Naive B cell (primary cell): ENCODE measurements around the gene ANGPTL4. TPM values are rescaled to one million over a fixed set of nuclear protein-coding genes. Genes with fewer than 3 reads are reported as not detected.

Source experiments
- ATAC-seq, 2 donors: fragments of 150-1000 bp; cut with Tn5 transposase; 2 replicates each; pipeline ENCODE4 v1.10.0; 2021; ENCODE audit warnings: low read depth in 2 of 2, mild to moderate bottlenecking in 2 of 2, moderate library complexity in 2 of 2
- DNase-seq: peaks from one replicate; pipeline ENCODE4 v3.0.0; 2022
- H3K27ac Mint-ChIP-seq, 6 donors: one replicate each; pipeline ENCODE4 v1.8.0; 2020 to 2022; ENCODE audit warnings: mild to moderate bottlenecking in 6 of 6, mixed read lengths in 6 of 6, moderate library complexity in 5 of 6, inconsistent platforms in 2 of 6
- H3K27me3 Mint-ChIP-seq, 3 donors: one replicate each; pipeline ENCODE4 v1.8.0; 2021 to 2022; ENCODE audit warnings: mixed read lengths in 3 of 3, mild to moderate bottlenecking in 1 of 3
- H3K36me3 Mint-ChIP-seq, 2 donors: one replicate each; pipeline ENCODE4 v1.8.0; 2020 to 2022; ENCODE audit warnings: mixed read lengths in 2 of 2, inconsistent platforms in 1 of 2, mild to moderate bottlenecking in 1 of 2
- H3K4me1 Mint-ChIP-seq, 3 donors: one replicate each; pipeline ENCODE4 v1.8.0; 2020 to 2022; ENCODE audit warnings: mixed read lengths in 3 of 3, inconsistent platforms in 1 of 3, mild to moderate bottlenecking in 1 of 3, moderate library complexity in 1 of 3
- H3K4me3 Mint-ChIP-seq, 8 donors: one replicate each; pipeline ENCODE4 v1.8.0; 2020 to 2022; ENCODE audit warnings: mild to moderate bottlenecking in 8 of 8, mixed read lengths in 8 of 8, moderate library complexity in 8 of 8, inconsistent platforms in 2 of 8
- H3K9me3 Mint-ChIP-seq, 7 donors: one replicate each; pipeline ENCODE4 v1.8.0; 2020 to 2022; ENCODE audit warnings: mixed read lengths in 7 of 7, mild to moderate bottlenecking in 5 of 7, inconsistent platforms in 2 of 7, moderate library complexity in 1 of 7
- polyA plus RNA-seq, 6 donors: library from polyadenylated mRNA; unstranded; fragments of 300-500 nt; fragmentation: Illumina TruSeq; gene quantifications; one replicate each; pipeline ENCODE4 v1.2.3, GENCODE V29; 2021; ENCODE audit warnings: low read depth in 6 of 6

Gene ANGPTL4
- polyA plus RNA-seq, 6 donors from 2014 or later = not detected

- Mint-ChIP-seq H3K27ac (peak overlapping the region in 3 of 6 donors; percentile 7 to 76 (median 71)), H3K27me3 (no peaks in the 10 kb centered on the region), H3K4me1 (peaks cover 27 to 53% (median 47%) of the 10 kb centered on the region in 3 donors), H3K36me3 (no peaks in the 10 kb centered on the region), H3K4me3 (peak overlapping the region in 2 of 8 donors; percentile 9 to 88), H3K9me3 (no peaks in the 10 kb centered on the region)
- no peak for DNase-seq
- ATAC-seq = no peak
Measured at GRCh38 chr19:8392017-8392591, 28.1 kb downstream of the ANGPTL4 start.

- DNase-seq = no peak
- Mint-ChIP-seq H3K9me3 (no peaks in the 10 kb centered on the region), H3K27ac (peak overlapping the region in 1 of 6 donors; percentile 38), H3K27me3 (no peaks in the 10 kb centered on the region), H3K36me3 (no peaks in the 10 kb centered on the region), H3K4me3 (peak overlapping the region in 3 of 8 donors; percentile 20 to 78 (median 37)), H3K4me1 (peaks cover 30 to 58% (median 52%) of the 10 kb centered on the region in 3 donors)
- ATAC-seq = no peak
Measured at GRCh38 chr19:8393192-8393870, 29.4 kb downstream of the ANGPTL4 start.

- Mint-ChIP-seq H3K4me1 (peaks cover 30 to 58% (median 52%) of the 10 kb centered on the region in 3 donors), H3K27me3 (no peaks in the 10 kb centered on the region), H3K4me3 (peak overlapping the region in 1 of 8 donors; percentile 78), H3K27ac (peak overlapping the region in 1 of 6 donors; percentile 38), H3K9me3 (no peaks in the 10 kb centered on the region), H3K36me3 (no peaks in the 10 kb centered on the region)
- ATAC-seq (no peak), DNase-seq (no peak)
Measured at GRCh38 chr19:8393871-8394250, 29.9 kb downstream of the ANGPTL4 start.

- no peak for DNase-seq
- H3K4me3 Mint-ChIP-seq = peak overlapping the region in 2 of 8 donors; percentile 12 to 51
- no peaks in the 10 kb centered on the region for H3K27me3 Mint-ChIP-seq
- no peaks in the 10 kb centered on the region for H3K36me3 Mint-ChIP-seq
- H3K9me3 Mint-ChIP-seq = no peaks in the 10 kb centered on the region
- no peak overlapping the region for H3K27ac Mint-ChIP-seq
- peaks cover 32 to 59% (median 57%) of the 10 kb centered on the region in 3 donors for H3K4me1 Mint-ChIP-seq
- no peak for ATAC-seq
Measured at GRCh38 chr19:8395621-8396082, 31.7 kb downstream of the ANGPTL4 start.

- H3K9me3 Mint-ChIP-seq = no peaks in the 10 kb centered on the region
- peak overlapping the region in 2 of 6 donors; percentile 8 to 91 for H3K27ac Mint-ChIP-seq
- DNase-seq (no peak), ATAC-seq (no peak)
- peaks cover 28 to 55% (median 52%) of the 10 kb centered on the region in 3 donors for H3K4me1 Mint-ChIP-seq
- peak overlapping the region in 1 of 8 donors; percentile 24 for H3K4me3 Mint-ChIP-seq
- H3K27me3 Mint-ChIP-seq = no peaks in the 10 kb centered on the region
- H3K36me3 Mint-ChIP-seq = no peaks in the 10 kb centered on the region
Measured at GRCh38 chr19:8396185-8396562, 32.2 kb downstream of the ANGPTL4 start.

GRCh38 chr19:8396563-8397203, 32.7 kb downstream of the ANGPTL4 start:
- Mint-ChIP-seq H3K9me3 (no peaks in the 10 kb centered on the region), H3K36me3 (no peaks in the 10 kb centered on the region), H3K27ac (peak overlapping the region in 3 of 6 donors; percentile 19 to 91 (median 47)), H3K4me1 (peaks cover 26 to 53% (median 48%) of the 10 kb centered on the region in 3 donors), H3K4me3 (peak overlapping the region in 1 of 8 donors; percentile 30), H3K27me3 (no peaks in the 10 kb centered on the region)
- peak; percentile 63 to 83 for ATAC-seq
- DNase-seq = no peak

- peak overlapping the region in 3 of 6 donors; percentile 19 to 92 (median 34) for H3K27ac Mint-ChIP-seq
Measured at GRCh38 chr19:8397271-8397670, 33.3 kb downstream of the ANGPTL4 start.

GRCh38 chr19:8397746-8398310, 33.9 kb downstream of the ANGPTL4 start:
- H3K27ac Mint-ChIP-seq = no peak overlapping the region
- ATAC-seq (no peak), DNase-seq (no peak)
- H3K27me3 Mint-ChIP-seq = no peaks in the 10 kb centered on the region
- no peak overlapping the region for H3K4me3 Mint-ChIP-seq
- no peaks in the 10 kb centered on the region for H3K9me3 Mint-ChIP-seq
- H3K36me3 Mint-ChIP-seq = no peaks in the 10 kb centered on the region
- peaks cover 24 to 46% (median 44%) of the 10 kb centered on the region in 3 donors for H3K4me1 Mint-ChIP-seq

More at GRCh38 chr19:8397271-8397670, 33.3 kb downstream of the ANGPTL4 start:
- Mint-ChIP-seq H3K4me3 (no peak overlapping the region), H3K4me1 (peaks cover 24 to 47% (median 46%) of the 10 kb centered on the region in 3 donors), H3K27me3 (no peaks in the 10 kb centered on the region), H3K9me3 (no peaks in the 10 kb centered on the region), H3K36me3 (no peaks in the 10 kb centered on the region)
- DNase-seq (no peak), ATAC-seq (no peak)

- H3K27ac Mint-ChIP-seq = peak overlapping the region in 1 of 6 donors; percentile 67
- DNase-seq (no peak), ATAC-seq (no peak)
- no peaks in the 10 kb centered on the region for H3K27me3 Mint-ChIP-seq
- H3K4me3 Mint-ChIP-seq = peak overlapping the region in 1 of 8 donors; percentile 25
- H3K4me1 Mint-ChIP-seq = peaks cover 19 to 42% (median 39%) of the 10 kb centered on the region in 3 donors
- no peaks in the 10 kb centered on the region for H3K9me3 Mint-ChIP-seq
- no peaks in the 10 kb centered on the region for H3K36me3 Mint-ChIP-seq
Measured at GRCh38 chr19:8398311-8398771, 34.4 kb downstream of the ANGPTL4 start.

GRCh38 chr19:8399681-8400188, 35.8 kb downstream of the ANGPTL4 start:
- Mint-ChIP-seq H3K4me1 (peaks cover 16 to 33% (median 32%) of the 10 kb centered on the region in 3 donors), H3K4me3 (no peak overlapping the region), H3K36me3 (peaks cover 0 to 8% of the 10 kb centered on the region in 2 donors), H3K27me3 (no peaks in the 10 kb centered on the region), H3K27ac (no peak overlapping the region), H3K9me3 (no peaks in the 10 kb centered on the region)
- ATAC-seq = no peak
- DNase-seq = no peak

- H3K9me3 Mint-ChIP-seq = no peaks in the 10 kb centered on the region
- peaks cover 0 to 8% of the 10 kb centered on the region in 2 donors for H3K36me3 Mint-ChIP-seq
Measured at GRCh38 chr19:8401981-8402411, 38.0 kb downstream of the ANGPTL4 start.

GRCh38 chr19:8403098-8403819, 39.3 kb downstream of the ANGPTL4 start:
- Mint-ChIP-seq H3K4me1 (peaks cover 3 to 10% (median 9%) of the 10 kb centered on the region in 3 donors), H3K36me3 (peaks cover 0 to 8% of the 10 kb centered on the region in 2 donors), H3K27me3 (no peaks in the 10 kb centered on the region), H3K4me3 (no peak overlapping the region), H3K9me3 (no peaks in the 10 kb centered on the region), H3K27ac (peak overlapping the region in 1 of 6 donors; percentile 15)
- ATAC-seq = no peak
- no peak for DNase-seq

More at GRCh38 chr19:8401981-8402411, 38.0 kb downstream of the ANGPTL4 start:
- Mint-ChIP-seq H3K4me1 (peaks cover 7 to 15% (median 13%) of the 10 kb centered on the region in 3 donors), H3K27me3 (no peaks in the 10 kb centered on the region), H3K27ac (peak overlapping the region in 2 of 6 donors; percentile 63 to 82), H3K4me3 (no peak overlapping the region)
- ATAC-seq (no peak), DNase-seq (no peak)
